Measurements from ENCODE around the gene USP13. TPM values are rescaled to one million over a fixed set of nuclear protein-coding genes. Genes with fewer than 3 reads are reported as not detected.

The USP13 gene
- total and polyA plus RNA-seq, 4 donors, result 3.5 to 9.3 (median 5.9) TPM

- H3K27me3 ChIP-seq (ENCODE audit: control insufficient read depth in 1 of 2, insufficient read depth in 2 of 2, low read length in 1 of 2), result no peaks in the 10 kb centered on the region
- H3K36me3 ChIP-seq (ENCODE audit: control insufficient read depth in 1 of 2, insufficient read depth in 2 of 2, low read length in 1 of 2), result peaks cover 2 to 5% of the 10 kb centered on the region in 2 donors
- intact Hi-C loops (cut with DNase I), result no loop called here
- H3K4me3 ChIP-seq (ENCODE audit: low read length in 2 of 2), result no peak overlapping the region
- DNase-seq, result no peak
- ATAC-seq (ENCODE audit: low FRiP score), result no peak
- H3K27ac ChIP-seq (ENCODE audit: low read depth in 1 of 2, low read length in 2 of 2), result no peak overlapping the region
- H3K9me3 ChIP-seq (ENCODE audit: control insufficient read depth, low read length), result no peaks in the 10 kb centered on the region
- 90 to 91% methylated on average over 5 of the region's 5 CpGs for WGBS, 2 donors
- no peaks in the 10 kb centered on the region for H3K4me1 ChIP-seq (ENCODE audit: control insufficient read depth in 1 of 2, insufficient read depth in 2 of 2, low read length in 2 of 2)
These were observed 91.8 kb downstream of the USP13 start for GRCh38 chr3:179744667-179745066.

GRCh38 chr3:179745079-179745478 lies 92.2 kb downstream of the USP13 start:
- H3K27me3 ChIP-seq (ENCODE audit: control insufficient read depth in 1 of 2, insufficient read depth in 2 of 2, low read length in 1 of 2), result no peaks in the 10 kb centered on the region
- H3K36me3 ChIP-seq (ENCODE audit: control insufficient read depth in 1 of 2, insufficient read depth in 2 of 2, low read length in 1 of 2), result peaks cover 2 to 5% of the 10 kb centered on the region in 2 donors
- no peaks in the 10 kb centered on the region for H3K4me1 ChIP-seq (ENCODE audit: control insufficient read depth in 1 of 2, insufficient read depth in 2 of 2, low read length in 2 of 2)
- ATAC-seq (ENCODE audit: low FRiP score), result no peak
- no peak overlapping the region for H3K27ac ChIP-seq (ENCODE audit: low read depth in 1 of 2, low read length in 2 of 2)
- 79 to 89% methylated on average over 4 of the region's 4 CpGs for WGBS, 2 donors
- no peak overlapping the region for H3K4me3 ChIP-seq (ENCODE audit: low read length in 2 of 2)
- H3K9me3 ChIP-seq (ENCODE audit: control insufficient read depth, low read length), result no peaks in the 10 kb centered on the region
- DNase-seq, result no peak
- intact Hi-C loops (cut with DNase I), result no loop called here

GRCh38 chr3:179745716-179746115 lies 92.9 kb downstream of the USP13 start:
- H3K27ac ChIP-seq (ENCODE audit: low read depth in 1 of 2, low read length in 2 of 2), result no peak overlapping the region
- intact Hi-C loops (cut with DNase I), result no loop called here
- WGBS, 2 donors, result 73 to 75% methylated on average over 5 of the region's 5 CpGs
- no peaks in the 10 kb centered on the region for H3K9me3 ChIP-seq (ENCODE audit: control insufficient read depth, low read length)
- no peaks in the 10 kb centered on the region for H3K27me3 ChIP-seq (ENCODE audit: control insufficient read depth in 1 of 2, insufficient read depth in 2 of 2, low read length in 1 of 2)
- DNase-seq (no peak), ATAC-seq (ENCODE audit: low FRiP score) (no peak)
- no peaks in the 10 kb centered on the region for H3K4me1 ChIP-seq (ENCODE audit: control insufficient read depth in 1 of 2, insufficient read depth in 2 of 2, low read length in 2 of 2)
- no peak overlapping the region for H3K4me3 ChIP-seq (ENCODE audit: low read length in 2 of 2)
- peaks cover 0 to 5% of the 10 kb centered on the region in 2 donors for H3K36me3 ChIP-seq (ENCODE audit: control insufficient read depth in 1 of 2, insufficient read depth in 2 of 2, low read length in 1 of 2)

- no peak for ATAC-seq (ENCODE audit: low FRiP score)
- no peaks in the 10 kb centered on the region for H3K36me3 ChIP-seq (ENCODE audit: control insufficient read depth in 1 of 2, insufficient read depth in 2 of 2, low read length in 1 of 2)
These were observed 98.0 kb downstream of the USP13 start for GRCh38 chr3:179750720-179751328.

GRCh38 chr3:179760944-179761343 lies 108.1 kb downstream of the USP13 start:
- Histone ChIP-seq H3K27ac (ENCODE audit: low read depth in 1 of 2, low read length in 2 of 2) (no peak overlapping the region), H3K36me3 (ENCODE audit: control insufficient read depth in 1 of 2, insufficient read depth in 2 of 2, low read length in 1 of 2) (peaks cover 3 to 6% of the 10 kb centered on the region in 2 donors), H3K9me3 (ENCODE audit: control insufficient read depth, low read length) (no peaks in the 10 kb centered on the region), H3K4me3 (ENCODE audit: low read length in 2 of 2) (no peak overlapping the region), H3K4me1 (ENCODE audit: control insufficient read depth in 1 of 2, insufficient read depth in 2 of 2, low read length in 2 of 2) (no peaks in the 10 kb centered on the region), H3K27me3 (ENCODE audit: control insufficient read depth in 1 of 2, insufficient read depth in 2 of 2, low read length in 1 of 2) (no peaks in the 10 kb centered on the region)
- DNase-seq (no peak), ATAC-seq (ENCODE audit: low FRiP score) (no peak)
- intact Hi-C loops (cut with DNase I), result no loop called here
- WGBS, 2 donors, result 96% methylated on average over 8 of the region's 8 CpGs

More at GRCh38 chr3:179750720-179751328, 98.0 kb downstream of the USP13 start:
- no peak overlapping the region for H3K27ac ChIP-seq (ENCODE audit: low read depth in 1 of 2, low read length in 2 of 2)
- 54 to 64% methylated on average over 6 of the region's 6 CpGs for WGBS, 2 donors
- H3K27me3 ChIP-seq (ENCODE audit: control insufficient read depth in 1 of 2, insufficient read depth in 2 of 2, low read length in 1 of 2), result no peaks in the 10 kb centered on the region
- H3K4me1 ChIP-seq (ENCODE audit: control insufficient read depth in 1 of 2, insufficient read depth in 2 of 2, low read length in 2 of 2), result no peaks in the 10 kb centered on the region
- H3K9me3 ChIP-seq (ENCODE audit: control insufficient read depth, low read length), result no peaks in the 10 kb centered on the region
- no peak overlapping the region for H3K4me3 ChIP-seq (ENCODE audit: low read length in 2 of 2)
- intact Hi-C loops (cut with DNase I), result no loop called here
- DNase-seq, result no peak

GRCh38 chr3:179765396-179765795 lies 112.6 kb downstream of the USP13 start:
- DNase-seq (no peak), ATAC-seq (ENCODE audit: low FRiP score) (no peak)
- H3K27me3 ChIP-seq (ENCODE audit: control insufficient read depth in 1 of 2, insufficient read depth in 2 of 2, low read length in 1 of 2), result no peaks in the 10 kb centered on the region
- WGBS, 2 donors, result 72% methylated on average over 2 of the region's 2 CpGs
- no peaks in the 10 kb centered on the region for H3K4me1 ChIP-seq (ENCODE audit: control insufficient read depth in 1 of 2, insufficient read depth in 2 of 2, low read length in 2 of 2)
- intact Hi-C loops (cut with DNase I), result no loop called here
- peaks cover 7 to 11% of the 10 kb centered on the region in 2 donors for H3K36me3 ChIP-seq (ENCODE audit: control insufficient read depth in 1 of 2, insufficient read depth in 2 of 2, low read length in 1 of 2)
- H3K27ac ChIP-seq (ENCODE audit: low read depth in 1 of 2, low read length in 2 of 2), result no peak overlapping the region
- H3K4me3 ChIP-seq (ENCODE audit: low read length in 2 of 2), result no peak overlapping the region
- H3K9me3 ChIP-seq (ENCODE audit: control insufficient read depth, low read length), result no peaks in the 10 kb centered on the region

GRCh38 chr3:179766416-179767133 lies 113.7 kb downstream of the USP13 start:
- 94 to 100% methylated on average over 4 of the region's 4 CpGs for WGBS, 2 donors

GRCh38 chr3:179768080-179768479 lies 115.2 kb downstream of the USP13 start:
- ATAC-seq (ENCODE audit: low FRiP score) (no peak), DNase-seq (no peak)
- no peaks in the 10 kb centered on the region for H3K4me1 ChIP-seq (ENCODE audit: control insufficient read depth in 1 of 2, insufficient read depth in 2 of 2, low read length in 2 of 2)
- H3K4me3 ChIP-seq (ENCODE audit: low read length in 2 of 2), result no peak overlapping the region
- no peaks in the 10 kb centered on the region for H3K27me3 ChIP-seq (ENCODE audit: control insufficient read depth in 1 of 2, insufficient read depth in 2 of 2, low read length in 1 of 2)
- intact Hi-C loops (cut with DNase I), result no loop called here
- H3K36me3 ChIP-seq (ENCODE audit: control insufficient read depth in 1 of 2, insufficient read depth in 2 of 2, low read length in 1 of 2), result peaks cover 4 to 9% of the 10 kb centered on the region in 2 donors
- WGBS, 2 donors, result 72 to 76% methylated on average over 3 of the region's 3 CpGs
- no peaks in the 10 kb centered on the region for H3K9me3 ChIP-seq (ENCODE audit: control insufficient read depth, low read length)
- H3K27ac ChIP-seq (ENCODE audit: low read depth in 1 of 2, low read length in 2 of 2), result no peak overlapping the region

More at GRCh38 chr3:179766416-179767133, 113.7 kb downstream of the USP13 start:
- Histone ChIP-seq H3K36me3 (ENCODE audit: control insufficient read depth in 1 of 2, insufficient read depth in 2 of 2, low read length in 1 of 2) (peaks cover 4 to 9% of the 10 kb centered on the region in 2 donors), H3K27me3 (ENCODE audit: control insufficient read depth in 1 of 2, insufficient read depth in 2 of 2, low read length in 1 of 2) (no peaks in the 10 kb centered on the region), H3K9me3 (ENCODE audit: control insufficient read depth, low read length) (no peaks in the 10 kb centered on the region), H3K4me3 (ENCODE audit: low read length in 2 of 2) (no peak overlapping the region), H3K27ac (ENCODE audit: low read depth in 1 of 2, low read length in 2 of 2) (no peak overlapping the region), H3K4me1 (ENCODE audit: control insufficient read depth in 1 of 2, insufficient read depth in 2 of 2, low read length in 2 of 2) (no peaks in the 10 kb centered on the region)
- ATAC-seq (ENCODE audit: low FRiP score) (no peak), DNase-seq (no peak)
- intact Hi-C loops (cut with DNase I), result no loop called here

Data from aorta (tissue), 5 donors.